Measurements from ENCODE around the gene CCHCR1.
A peak's percentile ranks its signal among the peaks of the same experiment; 100 is the strongest.
"Not testable (repeated sequence)": the region's sequence is repeated elsewhere in the genome, so short reads cannot be mapped to it uniquely, and the experiment has no call there.

Gene CCHCR1

GRCh38 chr6:31186052-31186734 lies 28.6 kb upstream of the CCHCR1 start:
- no peak for DNase-seq
- no CpG with 5 or more reads among the region's 24 CpGs for WGBS (ENCODE audit: extremely low coverage, insufficient coverage, low lambda C conversion rate)

GRCh38 chr6:31185695-31186051 lies 28.1 kb upstream of the CCHCR1 start:
- not testable (repeated sequence) for H3K18ac ChIP-seq (ENCODE audit: low read length); H3K4me1 ChIP-seq (ENCODE audit: control insufficient read depth, low read depth, low read length); H3K79me2 ChIP-seq (ENCODE audit: control insufficient read depth, insufficient read depth, low read length); H3K56ac ChIP-seq (ENCODE audit: low read length); H2BK120ac ChIP-seq (ENCODE audit: low read depth, low read length); H3K23ac ChIP-seq (ENCODE audit: low read length); H2BK5ac ChIP-seq (ENCODE audit: low read length); H3K36me3 ChIP-seq (ENCODE audit: control insufficient read depth, insufficient read depth, low read length); H3K27ac ChIP-seq (ENCODE audit: low read depth, low read length); H3K27me3 ChIP-seq (ENCODE audit: insufficient read depth, low read length, poor library complexity); H4K8ac ChIP-seq (ENCODE audit: low read depth, low read length); H3K4me3 ChIP-seq (ENCODE audit: low read length); H2BK15ac ChIP-seq (replicated peaks; ENCODE audit: low read depth); DNase-seq; H3K9ac ChIP-seq (ENCODE audit: low read length); H2AK5ac ChIP-seq (ENCODE audit: low read length); H3K4ac ChIP-seq (ENCODE audit: low read depth, low read length); H3K79me1 ChIP-seq (ENCODE audit: low read length); H3K4me2 ChIP-seq (ENCODE audit: low read length); H4K5ac ChIP-seq (ENCODE audit: low read length)
- WGBS (ENCODE audit: extremely low coverage, insufficient coverage, low lambda C conversion rate) = no CpG with 5 or more reads among the region's 4 CpGs

More at GRCh38 chr6:31186052-31186734, 28.6 kb upstream of the CCHCR1 start:
- Histone ChIP-seq H3K4me2 (ENCODE audit: low read length) (no peak overlapping the region), H3K4me1 (ENCODE audit: control insufficient read depth, low read depth, low read length) (no peaks in the 10 kb centered on the region), H3K4me3 (ENCODE audit: low read length) (no peak overlapping the region), H3K18ac (ENCODE audit: low read length) (no peak overlapping the region), H4K5ac (ENCODE audit: low read length) (no peak overlapping the region), H3K23ac (ENCODE audit: low read length) (no peak overlapping the region), H3K9ac (ENCODE audit: low read length) (no peak overlapping the region), H3K79me2 (ENCODE audit: control insufficient read depth, insufficient read depth, low read length) (no peaks in the 10 kb centered on the region), H3K56ac (ENCODE audit: low read length) (no peak overlapping the region), H3K79me1 (ENCODE audit: low read length) (no peaks in the 10 kb centered on the region), H3K36me3 (ENCODE audit: control insufficient read depth, insufficient read depth, low read length) (no peaks in the 10 kb centered on the region), H2BK15ac (replicated peaks; ENCODE audit: low read depth) (no peak overlapping the region), H3K27ac (ENCODE audit: low read depth, low read length) (no peak overlapping the region), H3K4ac (ENCODE audit: low read depth, low read length) (no peak overlapping the region), H2BK5ac (ENCODE audit: low read length) (no peak overlapping the region), H4K8ac (ENCODE audit: low read depth, low read length) (no peak overlapping the region), H3K27me3 (ENCODE audit: insufficient read depth, low read length, poor library complexity) (no peaks in the 10 kb centered on the region), H2AK5ac (ENCODE audit: low read length) (no peak overlapping the region), H2BK120ac (ENCODE audit: low read depth, low read length) (no peak overlapping the region)

- not testable (repeated sequence) for H3K4me1 ChIP-seq (ENCODE audit: control insufficient read depth, low read depth, low read length); H3K9ac ChIP-seq (ENCODE audit: low read length); H3K79me1 ChIP-seq (ENCODE audit: low read length); H3K56ac ChIP-seq (ENCODE audit: low read length); H2BK15ac ChIP-seq (replicated peaks; ENCODE audit: low read depth); H3K4me2 ChIP-seq (ENCODE audit: low read length); H3K36me3 ChIP-seq (ENCODE audit: control insufficient read depth, insufficient read depth, low read length); H3K18ac ChIP-seq (ENCODE audit: low read length); H4K5ac ChIP-seq (ENCODE audit: low read length); H3K23ac ChIP-seq (ENCODE audit: low read length); H2BK5ac ChIP-seq (ENCODE audit: low read length); H2AK5ac ChIP-seq (ENCODE audit: low read length); DNase-seq; H3K27ac ChIP-seq (ENCODE audit: low read depth, low read length); H3K4ac ChIP-seq (ENCODE audit: low read depth, low read length); H4K8ac ChIP-seq (ENCODE audit: low read depth, low read length); H2BK120ac ChIP-seq (ENCODE audit: low read depth, low read length); H3K79me2 ChIP-seq (ENCODE audit: control insufficient read depth, insufficient read depth, low read length); H3K4me3 ChIP-seq (ENCODE audit: low read length); H3K27me3 ChIP-seq (ENCODE audit: insufficient read depth, low read length, poor library complexity)
- WGBS (ENCODE audit: extremely low coverage, insufficient coverage, low lambda C conversion rate) = no CpG with 5 or more reads among the region's 6 CpGs
Measured at GRCh38 chr6:31183859-31184258, 26.3 kb upstream of the CCHCR1 start.

GRCh38 chr6:31183287-31183686 lies 25.7 kb upstream of the CCHCR1 start:
- not testable (repeated sequence) for H3K27ac ChIP-seq (ENCODE audit: low read depth, low read length); H3K36me3 ChIP-seq (ENCODE audit: control insufficient read depth, insufficient read depth, low read length); H3K4me2 ChIP-seq (ENCODE audit: low read length); H2AK5ac ChIP-seq (ENCODE audit: low read length); H3K4me3 ChIP-seq (ENCODE audit: low read length); H4K5ac ChIP-seq (ENCODE audit: low read length); H2BK120ac ChIP-seq (ENCODE audit: low read depth, low read length); H2BK15ac ChIP-seq (replicated peaks; ENCODE audit: low read depth); DNase-seq; H3K4ac ChIP-seq (ENCODE audit: low read depth, low read length); H3K27me3 ChIP-seq (ENCODE audit: insufficient read depth, low read length, poor library complexity); H3K79me1 ChIP-seq (ENCODE audit: low read length); H3K18ac ChIP-seq (ENCODE audit: low read length); H3K4me1 ChIP-seq (ENCODE audit: control insufficient read depth, low read depth, low read length); H3K23ac ChIP-seq (ENCODE audit: low read length); H4K8ac ChIP-seq (ENCODE audit: low read depth, low read length); H3K56ac ChIP-seq (ENCODE audit: low read length); H3K9ac ChIP-seq (ENCODE audit: low read length); H3K79me2 ChIP-seq (ENCODE audit: control insufficient read depth, insufficient read depth, low read length); H2BK5ac ChIP-seq (ENCODE audit: low read length)
- no CpG with 5 or more reads among the region's 2 CpGs for WGBS (ENCODE audit: extremely low coverage, insufficient coverage, low lambda C conversion rate)

GRCh38 chr6:31180500-31180899 lies 22.9 kb upstream of the CCHCR1 start:
- no peak overlapping the region for H3K27ac ChIP-seq (ENCODE audit: low read depth, low read length)
- no peaks in the 10 kb centered on the region for H3K79me1 ChIP-seq (ENCODE audit: low read length)
- no peak overlapping the region for H3K23ac ChIP-seq (ENCODE audit: low read length)
- H4K8ac ChIP-seq (ENCODE audit: low read depth, low read length) = no peak overlapping the region
- H2AK5ac ChIP-seq (ENCODE audit: low read length) = no peak overlapping the region
- no peaks in the 10 kb centered on the region for H3K27me3 ChIP-seq (ENCODE audit: insufficient read depth, low read length, poor library complexity)
- DNase-seq = peak; percentile 64
- no peak overlapping the region for H3K4ac ChIP-seq (ENCODE audit: low read depth, low read length)
- H3K9ac ChIP-seq (ENCODE audit: low read length) = no peak overlapping the region
- H2BK15ac ChIP-seq (replicated peaks; ENCODE audit: low read depth) = no peak overlapping the region
- H3K4me1 ChIP-seq (ENCODE audit: control insufficient read depth, low read depth, low read length) = no peaks in the 10 kb centered on the region
- H3K36me3 ChIP-seq (ENCODE audit: control insufficient read depth, insufficient read depth, low read length) = no peaks in the 10 kb centered on the region
- no peak overlapping the region for H2BK5ac ChIP-seq (ENCODE audit: low read length)
- no CpG with 5 or more reads among the region's 26 CpGs for WGBS (ENCODE audit: extremely low coverage, insufficient coverage, low lambda C conversion rate)
- H3K56ac ChIP-seq (ENCODE audit: low read length) = no peak overlapping the region
- no peak overlapping the region for H3K4me2 ChIP-seq (ENCODE audit: low read length)
- H2BK120ac ChIP-seq (ENCODE audit: low read depth, low read length) = no peak overlapping the region
- H3K18ac ChIP-seq (ENCODE audit: low read length) = no peak overlapping the region
- H3K79me2 ChIP-seq (ENCODE audit: control insufficient read depth, insufficient read depth, low read length) = no peaks in the 10 kb centered on the region
- H4K5ac ChIP-seq (ENCODE audit: low read length) = no peak overlapping the region
- no peak overlapping the region for H3K4me3 ChIP-seq (ENCODE audit: low read length)

GRCh38 chr6:31179896-31180295 lies 22.3 kb upstream of the CCHCR1 start:
- H3K36me3 ChIP-seq (ENCODE audit: control insufficient read depth, insufficient read depth, low read length) = no peaks in the 10 kb centered on the region
- H3K79me2 ChIP-seq (ENCODE audit: control insufficient read depth, insufficient read depth, low read length) = no peaks in the 10 kb centered on the region
- H3K4ac ChIP-seq (ENCODE audit: low read depth, low read length) = no peak overlapping the region
- DNase-seq = no peak
- no peaks in the 10 kb centered on the region for H3K79me1 ChIP-seq (ENCODE audit: low read length)
- H2BK5ac ChIP-seq (ENCODE audit: low read length) = no peak overlapping the region
- no peaks in the 10 kb centered on the region for H3K27me3 ChIP-seq (ENCODE audit: insufficient read depth, low read length, poor library complexity)
- H3K4me3 ChIP-seq (ENCODE audit: low read length) = no peak overlapping the region
- no peak overlapping the region for H2AK5ac ChIP-seq (ENCODE audit: low read length)
- no peak overlapping the region for H3K9ac ChIP-seq (ENCODE audit: low read length)
- no peak overlapping the region for H3K18ac ChIP-seq (ENCODE audit: low read length)
- WGBS (ENCODE audit: extremely low coverage, insufficient coverage, low lambda C conversion rate) = no CpG with 5 or more reads among the region's 8 CpGs
- H2BK120ac ChIP-seq (ENCODE audit: low read depth, low read length) = no peak overlapping the region
- H3K4me2 ChIP-seq (ENCODE audit: low read length) = no peak overlapping the region
- no peak overlapping the region for H3K27ac ChIP-seq (ENCODE audit: low read depth, low read length)
- no peaks in the 10 kb centered on the region for H3K4me1 ChIP-seq (ENCODE audit: control insufficient read depth, low read depth, low read length)
- no peak overlapping the region for H4K5ac ChIP-seq (ENCODE audit: low read length)
- H2BK15ac ChIP-seq (replicated peaks; ENCODE audit: low read depth) = no peak overlapping the region
- H3K56ac ChIP-seq (ENCODE audit: low read length) = no peak overlapping the region
- H4K8ac ChIP-seq (ENCODE audit: low read depth, low read length) = no peak overlapping the region
- H3K23ac ChIP-seq (ENCODE audit: low read length) = no peak overlapping the region

Data from mesendoderm (in vitro differentiated cells).